ENCODE results near the gene TGFBR2.

TGFBR2 gene

DNA sequence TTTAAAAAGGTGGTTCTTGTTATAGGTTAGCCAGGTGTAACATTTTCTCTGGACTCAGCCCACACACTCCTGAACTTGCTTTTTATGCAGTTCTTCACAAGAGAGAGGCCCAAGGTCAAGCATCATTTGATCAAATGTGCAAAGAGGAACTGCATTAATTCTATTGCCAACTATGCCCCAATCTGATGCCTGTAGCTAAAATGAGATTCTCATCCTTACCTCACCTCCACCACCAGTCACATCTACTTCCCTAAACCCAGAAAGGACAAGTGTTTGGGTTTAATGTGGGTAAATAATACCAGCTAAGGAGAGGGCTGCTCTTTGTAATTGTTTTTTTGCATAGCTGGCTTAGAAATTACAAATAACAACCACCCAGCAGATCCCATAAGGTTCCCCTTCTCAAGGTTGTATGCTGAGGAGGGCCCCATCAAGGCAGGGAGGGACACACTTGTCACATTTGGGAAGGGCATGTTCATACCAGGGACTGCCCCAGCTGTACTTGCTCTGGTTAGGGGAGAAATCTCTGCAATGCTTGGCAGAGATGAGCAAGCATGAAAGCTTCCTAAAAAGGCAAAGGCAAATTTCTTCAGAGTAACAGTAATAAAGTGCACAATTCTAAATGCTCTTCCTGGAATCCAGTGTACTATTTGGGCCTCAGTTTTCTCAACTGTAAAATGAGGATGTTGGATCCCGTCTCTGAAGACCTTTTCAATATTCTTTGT is 76.2 kb downstream of the TGFBR2 start:
- no peak for TF ChIP-seq NFIC (IDR thresholded peaks at IDR 0.05)
- TF ChIP-seq CREB1 (IDR thresholded peaks at IDR 0.05; ENCODE audit: low read depth), result no peak
- no peak for TF ChIP-seq ZBTB7A (IDR thresholded peaks at IDR 0.05; ENCODE audit: low read depth)
- no peak for TF ChIP-seq CEBPB (IDR thresholded peaks at IDR 0.05)
- no peak for TF ChIP-seq EP300 (IDR thresholded peaks at IDR 0.05; ENCODE audit: borderline replicate concordance)
- TF ChIP-seq TEAD4 (IDR thresholded peaks at IDR 0.05), result no peak
- TF ChIP-seq, protein P1, sequence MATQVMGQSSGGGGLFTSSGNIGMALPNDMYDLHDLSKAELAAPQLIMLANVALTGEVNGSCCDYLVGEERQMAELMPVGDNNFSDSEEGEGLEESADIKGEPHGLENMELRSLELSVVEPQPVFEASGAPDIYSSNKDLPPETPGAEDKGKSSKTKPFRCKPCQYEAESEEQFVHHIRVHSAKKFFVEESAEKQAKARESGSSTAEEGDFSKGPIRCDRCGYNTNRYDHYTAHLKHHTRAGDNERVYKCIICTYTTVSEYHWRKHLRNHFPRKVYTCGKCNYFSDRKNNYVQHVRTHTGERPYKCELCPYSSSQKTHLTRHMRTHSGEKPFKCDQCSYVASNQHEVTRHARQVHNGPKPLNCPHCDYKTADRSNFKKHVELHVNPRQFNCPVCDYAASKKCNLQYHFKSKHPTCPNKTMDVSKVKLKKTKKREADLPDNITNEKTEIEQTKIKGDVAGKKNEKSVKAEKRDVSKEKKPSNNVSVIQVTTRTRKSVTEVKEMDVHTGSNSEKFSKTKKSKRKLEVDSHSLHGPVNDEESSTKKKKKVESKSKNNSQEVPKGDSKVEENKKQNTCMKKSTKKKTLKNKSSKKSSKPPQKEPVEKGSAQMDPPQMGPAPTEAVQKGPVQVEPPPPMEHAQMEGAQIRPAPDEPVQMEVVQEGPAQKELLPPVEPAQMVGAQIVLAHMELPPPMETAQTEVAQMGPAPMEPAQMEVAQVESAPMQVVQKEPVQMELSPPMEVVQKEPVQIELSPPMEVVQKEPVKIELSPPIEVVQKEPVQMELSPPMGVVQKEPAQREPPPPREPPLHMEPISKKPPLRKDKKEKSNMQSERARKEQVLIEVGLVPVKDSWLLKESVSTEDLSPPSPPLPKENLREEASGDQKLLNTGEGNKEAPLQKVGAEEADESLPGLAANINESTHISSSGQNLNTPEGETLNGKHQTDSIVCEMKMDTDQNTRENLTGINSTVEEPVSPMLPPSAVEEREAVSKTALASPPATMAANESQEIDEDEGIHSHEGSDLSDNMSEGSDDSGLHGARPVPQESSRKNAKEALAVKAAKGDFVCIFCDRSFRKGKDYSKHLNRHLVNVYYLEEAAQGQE (IDR thresholded peaks at IDR 0.05; ENCODE audit: low read depth), result no peak
- no peak for TF ChIP-seq MAX (IDR thresholded peaks at IDR 0.05)
- TF ChIP-seq TAF1 (IDR thresholded peaks at IDR 0.05; ENCODE audit: low read depth), result no peak
- no peak for TF ChIP-seq TCF12 (IDR thresholded peaks at IDR 0.05; ENCODE audit: low read depth)
- TF ChIP-seq, protein P2, sequence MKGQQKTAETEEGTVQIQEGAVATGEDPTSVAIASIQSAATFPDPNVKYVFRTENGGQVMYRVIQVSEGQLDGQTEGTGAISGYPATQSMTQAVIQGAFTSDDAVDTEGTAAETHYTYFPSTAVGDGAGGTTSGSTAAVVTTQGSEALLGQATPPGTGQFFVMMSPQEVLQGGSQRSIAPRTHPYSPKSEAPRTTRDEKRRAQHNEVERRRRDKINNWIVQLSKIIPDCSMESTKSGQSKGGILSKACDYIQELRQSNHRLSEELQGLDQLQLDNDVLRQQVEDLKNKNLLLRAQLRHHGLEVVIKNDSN (IDR thresholded peaks at IDR 0.05), result no peak
- TF ChIP-seq FOXM1 (IDR thresholded peaks at IDR 0.05; ENCODE audit: borderline replicate concordance, low read depth), result no peak

DNA sequence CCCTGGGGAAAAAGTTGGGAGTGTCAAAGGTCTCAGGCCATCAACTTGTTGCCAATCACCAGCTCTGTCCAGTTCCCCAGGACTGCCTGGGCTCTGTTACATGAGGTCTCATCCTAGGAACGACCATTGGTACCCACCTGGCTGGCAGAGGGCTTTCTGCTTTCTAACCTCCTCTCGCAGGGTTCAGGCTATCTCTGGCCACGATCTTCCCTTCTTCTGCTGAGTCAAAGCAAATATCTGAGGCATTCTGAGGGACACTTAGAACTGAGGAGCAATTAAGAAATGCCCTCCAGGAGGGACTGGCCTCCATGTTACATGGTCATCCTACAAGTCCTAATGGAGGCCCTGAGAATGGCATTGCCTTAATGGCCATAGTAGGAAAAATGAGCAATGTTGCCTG is 77.4 kb downstream of the TGFBR2 start:
- TF ChIP-seq ZBTB7A (IDR thresholded peaks at IDR 0.05; ENCODE audit: low read depth) (no peak), TAF1 (IDR thresholded peaks at IDR 0.05; ENCODE audit: low read depth) (no peak), TCF12 (IDR thresholded peaks at IDR 0.05; ENCODE audit: low read depth) (no peak), RAD21 (IDR thresholded peaks at IDR 0.05; ENCODE audit: low read depth) (no peak), CREB1 (IDR thresholded peaks at IDR 0.05; ENCODE audit: low read depth) (no peak), NFIC (IDR thresholded peaks at IDR 0.05) (no peak)

DNA sequence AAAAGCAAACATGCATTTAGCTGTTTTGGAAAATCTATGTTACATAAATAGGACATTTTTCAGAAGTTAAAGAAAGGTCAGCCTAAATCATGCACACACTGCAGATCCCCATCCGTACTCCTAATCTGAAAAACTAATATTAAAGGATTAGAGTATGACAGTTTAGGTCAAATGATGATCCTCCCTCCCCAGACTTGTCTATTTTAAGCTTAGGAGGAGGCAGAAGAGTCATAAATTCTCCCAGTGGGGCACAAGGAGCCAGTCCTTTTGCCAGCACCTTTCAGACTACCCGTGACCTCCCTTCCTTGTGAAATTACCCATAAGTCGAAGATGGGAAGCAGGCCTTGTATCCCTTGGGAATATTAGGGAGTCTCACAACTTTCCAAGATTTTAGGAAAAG is 78.0 kb downstream of the TGFBR2 start:
- TF ChIP-seq FOXM1 (IDR thresholded peaks at IDR 0.05; ENCODE audit: borderline replicate concordance, low read depth) (no peak), YY1 (IDR thresholded peaks at IDR 0.05; ENCODE audit: low read depth) (no peak), EP300 (IDR thresholded peaks at IDR 0.05; ENCODE audit: borderline replicate concordance) (no peak), MAX (IDR thresholded peaks at IDR 0.05) (no peak), NFIC (IDR thresholded peaks at IDR 0.05) (no peak), RAD21 (IDR thresholded peaks at IDR 0.05; ENCODE audit: low read depth) (no peak), TEAD4 (IDR thresholded peaks at IDR 0.05) (no peak), EGR1 (IDR thresholded peaks at IDR 0.05) (no peak), CREB1 (IDR thresholded peaks at IDR 0.05; ENCODE audit: low read depth) (no peak), ZBTB7A (IDR thresholded peaks at IDR 0.05; ENCODE audit: low read depth) (no peak)
- TF ChIP-seq, protein P2 (IDR thresholded peaks at IDR 0.05), result no peak
- TF ChIP-seq, protein P1 (IDR thresholded peaks at IDR 0.05; ENCODE audit: low read depth), result no peak

GRCh38 chr3:30685267-30685667 is 78.9 kb downstream of the TGFBR2 start:
- TF ChIP-seq TEAD4 (IDR thresholded peaks at IDR 0.05) (no peak), CREB1 (IDR thresholded peaks at IDR 0.05; ENCODE audit: low read depth) (no peak)

GRCh38 chr3:30686176-30686575 is 79.8 kb downstream of the TGFBR2 start:
- TF ChIP-seq CEBPB (IDR thresholded peaks at IDR 0.05) (no peak), EGR1 (IDR thresholded peaks at IDR 0.05) (no peak), RAD21 (IDR thresholded peaks at IDR 0.05; ENCODE audit: low read depth) (no peak), CREB1 (IDR thresholded peaks at IDR 0.05; ENCODE audit: low read depth) (no peak), FOXM1 (IDR thresholded peaks at IDR 0.05; ENCODE audit: borderline replicate concordance, low read depth) (no peak), TCF12 (IDR thresholded peaks at IDR 0.05; ENCODE audit: low read depth) (no peak), TEAD4 (IDR thresholded peaks at IDR 0.05) (no peak), ZBTB7A (IDR thresholded peaks at IDR 0.05; ENCODE audit: low read depth) (no peak), EP300 (IDR thresholded peaks at IDR 0.05; ENCODE audit: borderline replicate concordance) (no peak), MAX (IDR thresholded peaks at IDR 0.05) (no peak), YY1 (IDR thresholded peaks at IDR 0.05; ENCODE audit: low read depth) (no peak), NFIC (IDR thresholded peaks at IDR 0.05) (no peak), TAF1 (IDR thresholded peaks at IDR 0.05; ENCODE audit: low read depth) (no peak)
- TF ChIP-seq, protein P2 (IDR thresholded peaks at IDR 0.05), result no peak
- TF ChIP-seq, protein P1 (IDR thresholded peaks at IDR 0.05; ENCODE audit: low read depth), result no peak
